Right atrium auricular region (tissue), 2 donors: ENCODE results near the gene CUL5. TPM values are rescaled to one million over a fixed set of nuclear protein-coding genes. Genes with fewer than 3 reads are reported as not detected.

Source experiments
- DNase-seq: peaks from one replicate; pipeline ENCODE4 v3.0.0-alpha.2; 2019; ENCODE audit warnings: low spot score
- H3K27ac ChIP-seq, 2 donors: fragments of 200-600 bp; sonication (generic); 1 replicate in 1 of 2; 2 replicates in 1 of 2; pipeline ENCODE4 v1.5.1; 2016 to 2019
- H3K27me3 ChIP-seq, 2 donors: fragments of 200-600 bp; sonication (generic); one replicate each; pipeline versions ENCODE4 v1.5.1 to v1.6.0; 2017 to 2019
- H3K36me3 ChIP-seq: fragments of 200-600 bp; sonication (generic); one replicate; pipeline ENCODE4 v1.5.1; 2016
- H3K4me1 ChIP-seq, 2 donors: fragments of 200-600 bp; sonication (generic); one replicate each; pipeline versions ENCODE4 v1.5.1 to v1.6.0; 2017 to 2019
- H3K4me3 ChIP-seq, 2 donors: fragments of 200-600 bp; sonication (generic); 1 replicate in 1 of 2; 2 replicates in 1 of 2; pipeline ENCODE4 v1.5.1; 2017 to 2019; ENCODE audit warnings: mild to moderate bottlenecking in 1 of 2, moderate library complexity in 1 of 2
- H3K9me3 ChIP-seq, 2 donors: fragments of 200-600 bp; sonication (generic); one replicate each; pipeline ENCODE4 v1.5.1; 2019
- CTCF ChIP-seq, 2 donors: fragments of 200-600 bp; sonication (generic); IDR thresholded peaks; one replicate each; pipeline ENCODE4 v1.5.1; 2019; ENCODE audit warnings: antibody characterized with exemption in 2 of 2
- total RNA-seq, 2 donors: library from RNA; depleted of rRNA; stranded (reverse); fragments of >200 nt; gene quantifications; one replicate each; pipeline ENCODE4 v1.1.0, GENCODE V29; 2016

The CUL5 gene
- total RNA-seq, 2 donors from 2014 or later = 19.2 to 26.4 TPM

GRCh38 chr11:108069947-108070346 lies 61.2 kb downstream of the CUL5 start:
- no peak for TF ChIP-seq CTCF (IDR thresholded peaks at IDR 0.05)
- no peaks in the 10 kb centered on the region for H3K9me3 ChIP-seq
- H3K36me3 ChIP-seq = peaks cover 22% of the 10 kb centered on the region
- H3K27ac ChIP-seq = no peak overlapping the region
- no peaks in the 10 kb centered on the region for H3K4me1 ChIP-seq
- H3K27me3 ChIP-seq = no peaks in the 10 kb centered on the region
- H3K4me3 ChIP-seq = no peak overlapping the region
- DNase-seq = no peak

GRCh38 chr11:108084811-108085210 lies 76.1 kb downstream of the CUL5 start:
- DNase-seq = no peak
- H3K36me3 ChIP-seq = peaks cover 32% of the 10 kb centered on the region
- H3K4me3 ChIP-seq = no peak overlapping the region
- TF ChIP-seq CTCF (IDR thresholded peaks at IDR 0.05) = no peak
- no peak overlapping the region for H3K27ac ChIP-seq
- no peaks in the 10 kb centered on the region for H3K9me3 ChIP-seq
- no peaks in the 10 kb centered on the region for H3K4me1 ChIP-seq
- no peaks in the 10 kb centered on the region for H3K27me3 ChIP-seq

- H3K9me3 ChIP-seq = no peaks in the 10 kb centered on the region
- H3K27me3 ChIP-seq = no peaks in the 10 kb centered on the region
- TF ChIP-seq CTCF (IDR thresholded peaks at IDR 0.05) = no peak
- H3K4me1 ChIP-seq = no peaks in the 10 kb centered on the region
- no peak for DNase-seq
- H3K4me3 ChIP-seq = no peak overlapping the region
- no peak overlapping the region for H3K27ac ChIP-seq
- H3K36me3 ChIP-seq = peaks cover 24% of the 10 kb centered on the region
Observed at GRCh38 chr11:108085672-108086071, 77.0 kb downstream of the CUL5 start.

- DNase-seq = no peak
- Histone ChIP-seq H3K27ac (no peak overlapping the region), H3K4me3 (no peak overlapping the region), H3K9me3 (no peaks in the 10 kb centered on the region), H3K27me3 (no peaks in the 10 kb centered on the region), H3K36me3 (peaks cover 26% of the 10 kb centered on the region), H3K4me1 (no peaks in the 10 kb centered on the region)
- no peak for TF ChIP-seq CTCF (IDR thresholded peaks at IDR 0.05)
Observed at GRCh38 chr11:108092134-108092533, 83.4 kb downstream of the CUL5 start.

- no peak for TF ChIP-seq CTCF (IDR thresholded peaks at IDR 0.05)
- no peaks in the 10 kb centered on the region for H3K4me1 ChIP-seq
- H3K27me3 ChIP-seq = no peaks in the 10 kb centered on the region
- H3K4me3 ChIP-seq = no peak overlapping the region
- H3K27ac ChIP-seq = no peak overlapping the region
- H3K9me3 ChIP-seq = no peaks in the 10 kb centered on the region
- H3K36me3 ChIP-seq = peaks cover 37% of the 10 kb centered on the region
- DNase-seq = no peak
Observed at GRCh38 chr11:108093128-108093904, 84.6 kb downstream of the CUL5 start.

- peaks cover 37% of the 10 kb centered on the region for H3K36me3 ChIP-seq
- no peak overlapping the region for H3K4me3 ChIP-seq
- no peak overlapping the region for H3K27ac ChIP-seq
- no peak for DNase-seq
- H3K4me1 ChIP-seq = peaks cover 0 to 6% of the 10 kb centered on the region in 2 donors
- H3K9me3 ChIP-seq = no peaks in the 10 kb centered on the region
- H3K27me3 ChIP-seq = no peaks in the 10 kb centered on the region
- TF ChIP-seq CTCF (IDR thresholded peaks at IDR 0.05) = no peak
Observed at GRCh38 chr11:108097179-108097578, 88.5 kb downstream of the CUL5 start.
